ENCODE measurements around the gene CACNA2D3.
"Not testable (repeated sequence)": the region's sequence is repeated elsewhere in the genome, so short reads cannot be mapped to it uniquely, and the experiment has no call there.

Gene CACNA2D3

DNA sequence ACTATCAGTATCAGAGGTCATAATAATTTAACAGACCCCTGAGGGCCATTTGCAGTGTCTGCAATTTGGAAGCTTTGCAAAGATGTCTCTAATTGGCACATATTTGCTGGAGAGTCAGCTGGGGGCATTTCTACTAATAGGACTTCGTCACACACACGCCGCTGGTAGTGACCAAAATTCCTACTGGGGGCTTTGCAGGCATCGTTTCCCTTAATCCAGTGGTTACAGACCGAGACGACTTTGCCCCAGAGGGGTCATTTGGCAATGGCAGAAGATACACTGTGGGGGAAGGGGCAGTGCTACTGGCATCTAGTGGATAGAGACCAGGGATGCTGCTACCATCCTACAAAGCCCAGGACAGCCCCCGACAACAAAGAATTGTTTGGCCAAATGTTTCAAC, 956.5 kb downstream of the CACNA2D3 start:
- DNase-seq (ENCODE audit: low read depth in 2 of 2): no peak

DNA sequence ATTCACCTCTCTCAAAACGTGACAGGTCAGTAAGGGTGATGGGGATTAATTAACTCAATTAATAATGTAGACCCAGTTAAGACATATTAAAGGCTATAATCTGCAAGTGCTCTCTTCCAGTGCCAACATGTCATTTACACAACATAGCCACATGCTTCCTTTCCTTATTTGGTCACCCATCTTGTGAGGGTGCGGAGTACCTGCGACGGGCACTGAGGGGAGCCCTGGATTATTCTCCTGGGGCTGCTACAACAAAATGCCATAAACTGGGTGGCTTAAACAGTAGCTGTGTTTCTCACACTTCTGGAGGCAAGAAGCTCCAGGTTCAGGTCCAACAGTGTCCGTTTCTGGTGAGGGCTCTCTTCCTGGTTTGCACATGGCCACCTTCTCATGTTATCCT, 962.9 kb downstream of the CACNA2D3 start:
- no peak for DNase-seq (ENCODE audit: low read depth in 2 of 2)

DNA sequence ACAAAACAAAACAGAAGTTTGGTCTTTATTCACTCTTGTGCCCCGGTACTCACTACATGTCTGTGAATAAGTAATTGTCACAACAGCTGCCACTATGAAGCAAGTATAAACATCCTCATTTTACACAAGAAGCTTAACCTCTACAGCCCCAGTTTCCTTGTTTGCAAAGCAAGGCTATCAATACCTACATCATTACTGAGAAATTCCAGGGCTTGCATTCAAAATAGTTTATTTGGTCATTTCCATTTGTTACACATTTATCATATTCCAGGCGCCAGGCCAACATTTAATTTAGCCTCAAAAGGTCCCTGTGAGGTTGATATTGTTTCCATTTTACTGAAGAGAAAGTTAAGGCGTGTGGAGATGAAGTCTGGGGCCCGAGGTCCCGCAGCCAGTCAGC, 966.9 kb downstream of the CACNA2D3 start:
- DNase-seq (ENCODE audit: low read depth in 2 of 2): no peak

DNA sequence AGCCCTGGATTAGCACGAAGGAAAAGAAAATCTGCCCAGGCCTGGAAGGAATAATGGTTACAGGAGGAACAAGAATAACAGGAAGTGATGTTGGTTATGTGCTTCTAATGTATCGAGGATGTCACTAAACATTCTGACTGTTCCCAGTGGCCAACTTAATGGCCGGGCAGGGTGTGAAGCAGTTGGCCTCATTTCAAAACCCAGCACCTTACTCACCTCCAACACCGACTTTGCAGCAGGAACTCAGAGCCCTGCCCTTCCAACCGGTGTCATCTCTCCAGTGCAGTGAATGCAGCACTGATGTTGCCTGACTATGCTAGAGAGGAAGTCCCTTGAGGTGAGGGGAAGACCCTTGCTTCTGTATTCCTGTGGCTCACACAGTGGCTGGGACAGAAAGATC, 967.9 kb downstream of the CACNA2D3 start:
- DNase-seq (ENCODE audit: low read depth in 2 of 2): no peak

DNA sequence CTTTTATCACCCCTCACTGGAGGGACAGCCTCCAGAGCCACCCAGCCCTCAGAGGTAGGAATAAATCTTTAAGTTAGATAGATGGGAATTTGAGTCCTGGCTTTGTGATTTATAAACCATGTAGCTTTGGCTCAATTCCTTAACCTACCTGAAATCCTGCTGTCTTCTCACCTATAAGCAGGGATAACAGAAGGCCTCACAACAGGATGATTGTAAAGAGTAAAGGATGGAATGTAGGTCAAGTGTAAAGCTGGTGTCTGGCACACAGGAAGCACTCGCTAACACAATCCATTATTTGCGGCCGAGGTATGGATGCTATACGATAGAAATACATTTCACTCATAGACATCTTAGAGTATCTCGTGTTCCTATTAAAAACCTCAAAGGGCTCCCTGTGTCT, 968.4 kb downstream of the CACNA2D3 start:
- DNase-seq (ENCODE audit: low read depth in 2 of 2): no peak

DNA sequence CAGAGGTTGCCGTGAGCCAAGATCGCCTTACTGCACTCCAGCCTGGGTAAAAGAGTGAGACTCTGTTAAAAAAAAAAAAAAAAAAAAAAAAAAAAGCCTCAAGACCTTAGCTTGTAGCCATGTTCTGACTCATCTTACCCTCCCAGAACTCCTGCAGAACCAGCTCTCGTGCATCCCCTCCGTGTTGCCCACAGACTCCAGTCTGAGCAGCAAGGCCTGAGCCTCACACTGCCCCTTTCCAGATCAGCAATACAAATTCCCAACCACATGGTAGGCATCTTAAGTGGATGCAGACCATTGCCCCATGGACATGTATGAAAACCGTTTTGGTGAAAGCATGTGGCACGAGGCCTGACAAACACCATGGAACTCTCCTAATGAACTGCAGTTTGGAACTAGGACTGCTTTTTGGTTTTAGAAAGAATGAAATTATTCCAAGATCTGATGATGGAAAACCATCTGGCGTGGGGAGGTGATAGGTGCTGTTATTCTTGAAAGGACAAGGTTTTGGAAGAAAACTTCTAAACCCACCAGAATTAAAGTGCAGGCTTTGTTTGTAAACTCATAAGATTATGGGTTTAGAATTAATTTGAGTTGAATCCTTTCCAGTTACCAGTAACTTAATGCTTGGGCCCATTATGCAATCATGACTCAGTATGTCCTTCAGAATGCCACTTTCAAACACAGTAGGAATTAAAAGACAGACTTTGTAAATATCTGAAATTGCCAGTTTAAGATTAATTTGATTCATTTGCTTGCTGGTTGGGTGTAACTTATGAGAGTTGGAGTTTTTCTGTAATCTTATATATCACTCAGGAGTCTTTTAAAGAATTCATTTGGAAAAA, 969.3 kb downstream of the CACNA2D3 start:
- DNase-seq (ENCODE audit: low read depth in 2 of 2): no peak

DNA sequence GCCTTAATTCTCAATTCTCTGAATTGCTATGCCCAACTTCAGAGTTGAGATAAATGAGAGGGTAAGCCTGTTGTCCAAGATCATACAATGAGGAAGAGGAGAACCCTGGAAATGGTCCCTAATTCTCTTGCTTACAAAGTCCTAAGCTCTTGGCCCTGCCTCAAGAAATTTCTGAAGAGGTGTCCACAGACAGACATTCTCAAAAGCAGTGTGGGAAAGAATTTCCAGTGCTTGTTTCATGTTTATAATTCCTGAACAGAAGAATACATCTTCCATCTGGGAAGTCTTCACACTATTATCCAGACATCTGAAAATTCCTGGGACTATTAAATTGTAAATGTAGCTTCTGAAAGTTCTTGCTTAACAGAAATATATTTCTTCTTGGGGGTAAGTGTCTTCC, 972.3 kb downstream of the CACNA2D3 start:
- DNase-seq (ENCODE audit: low read depth in 2 of 2): no peak

DNA sequence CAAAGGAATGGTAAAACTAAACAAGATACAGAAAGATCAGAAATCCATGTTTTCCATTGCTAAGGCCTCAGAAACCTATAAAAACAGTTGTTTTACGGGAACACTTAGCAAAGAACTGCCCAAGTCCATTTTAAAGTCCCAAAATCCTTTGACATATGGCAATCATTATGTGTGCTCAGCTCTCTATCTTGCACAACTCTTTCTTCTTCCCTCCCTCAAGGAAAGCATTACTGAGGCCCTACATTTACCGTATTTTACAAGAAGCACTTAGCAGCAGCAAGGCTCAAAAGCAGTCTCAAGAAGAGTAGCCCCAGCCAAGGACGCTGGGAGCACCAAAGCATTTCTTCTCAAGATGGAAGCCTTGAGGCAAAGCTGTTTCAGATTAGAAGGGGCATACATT, 975.1 kb downstream of the CACNA2D3 start:
- no peak for DNase-seq (ENCODE audit: low read depth in 2 of 2)

DNA sequence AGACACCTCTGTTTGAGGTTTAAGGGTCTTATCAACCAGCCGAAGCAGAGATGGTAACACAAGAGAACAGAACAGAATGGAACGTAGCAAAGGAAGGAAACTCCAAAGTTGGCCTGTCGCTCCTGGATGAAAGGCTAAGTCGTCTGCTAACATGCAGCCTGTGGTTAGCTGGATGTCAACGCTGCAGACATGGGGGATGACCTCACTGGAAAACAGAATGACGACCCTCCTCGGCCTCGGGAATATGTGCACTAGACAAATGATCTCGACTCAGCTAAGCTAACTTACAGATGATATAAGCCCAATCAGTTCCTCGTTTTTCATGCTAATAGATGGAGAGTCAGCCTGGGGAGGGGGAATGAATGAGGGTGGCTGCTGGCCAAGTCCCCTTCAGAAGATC, 983.3 kb downstream of the CACNA2D3 start:
- no peak for DNase-seq (ENCODE audit: low read depth in 2 of 2)

DNA sequence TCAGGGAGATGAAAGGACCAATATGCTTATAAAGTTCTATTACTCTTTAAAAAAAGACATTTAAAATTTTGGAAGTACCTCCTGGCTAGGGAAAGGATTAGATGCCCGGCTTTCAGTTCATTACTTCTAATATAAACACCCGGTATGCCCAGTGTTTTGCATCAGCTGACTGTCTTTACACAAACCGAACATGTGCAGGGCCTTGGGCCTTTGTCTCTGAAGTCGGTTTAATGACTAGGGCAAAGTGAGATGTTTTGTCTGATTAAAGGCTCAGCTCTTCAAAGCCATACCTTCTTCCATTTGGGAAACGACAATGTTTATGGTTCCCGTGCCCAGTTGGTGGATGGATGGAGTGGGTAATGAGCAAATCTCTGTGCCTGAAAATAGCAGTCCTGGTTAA, 984.8 kb downstream of the CACNA2D3 start:
- no peak for DNase-seq (ENCODE audit: low read depth in 2 of 2)

DNA sequence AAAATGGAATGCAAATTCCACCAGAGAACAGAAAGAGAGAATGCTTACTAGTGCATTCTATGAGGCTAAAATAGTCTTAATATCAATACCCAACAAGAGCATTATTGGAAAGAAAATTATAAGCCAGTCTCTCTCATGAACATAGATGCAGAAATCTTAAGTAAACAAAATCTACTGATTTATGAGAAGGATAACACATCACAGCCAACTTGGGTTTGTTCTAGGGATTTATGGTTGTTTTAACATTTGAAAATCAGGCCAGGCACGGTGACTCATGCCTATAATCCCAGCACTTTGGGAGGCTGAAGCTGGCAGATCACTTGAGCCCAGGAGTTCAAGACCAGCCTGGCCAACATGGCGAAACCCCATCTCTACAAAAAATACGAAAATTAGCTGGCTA, 989.6 kb downstream of the CACNA2D3 start:
- DNase-seq (ENCODE audit: low read depth in 2 of 2): not testable (repeated sequence)

DNA sequence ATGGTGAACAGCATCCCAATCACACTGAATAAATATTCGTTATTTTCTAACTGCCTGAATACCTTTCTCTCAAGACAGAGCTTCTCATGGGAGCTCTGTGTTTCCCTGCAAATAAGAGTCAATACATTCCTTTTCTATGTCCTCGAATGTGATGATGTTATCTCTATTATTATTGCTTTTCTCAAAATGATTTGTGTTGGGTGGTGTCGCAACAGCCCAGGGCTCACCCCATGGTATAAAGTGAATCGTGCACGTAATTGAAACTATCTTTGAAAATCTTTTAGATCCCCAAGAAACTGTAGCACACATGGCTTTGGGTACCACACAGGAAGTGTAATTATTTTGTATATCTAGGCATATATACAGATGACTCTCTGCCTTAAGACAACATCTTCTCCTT, 996.1 kb downstream of the CACNA2D3 start:
- DNase-seq (ENCODE audit: low read depth in 2 of 2): no peak

DNA sequence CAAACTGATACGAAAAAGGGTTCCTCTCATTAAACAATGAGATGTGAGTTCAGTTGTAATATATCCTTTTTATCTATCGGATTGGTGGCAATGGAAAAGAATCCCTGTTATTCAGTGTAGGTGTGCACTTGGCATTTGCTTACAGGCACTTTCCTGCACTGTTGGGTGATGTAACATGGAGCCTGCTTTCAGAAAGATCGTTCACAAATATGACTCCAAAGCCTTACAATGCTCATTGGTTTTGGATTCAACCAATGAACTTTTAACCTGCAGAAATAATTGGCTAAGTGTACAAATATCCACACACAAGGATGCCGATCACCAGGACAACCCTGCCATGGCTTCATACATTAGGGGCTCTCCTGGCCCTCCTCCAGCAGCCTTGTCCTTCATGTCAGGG, 996.9 kb downstream of the CACNA2D3 start:
- no peak for DNase-seq (ENCODE audit: low read depth in 2 of 2)

DNA sequence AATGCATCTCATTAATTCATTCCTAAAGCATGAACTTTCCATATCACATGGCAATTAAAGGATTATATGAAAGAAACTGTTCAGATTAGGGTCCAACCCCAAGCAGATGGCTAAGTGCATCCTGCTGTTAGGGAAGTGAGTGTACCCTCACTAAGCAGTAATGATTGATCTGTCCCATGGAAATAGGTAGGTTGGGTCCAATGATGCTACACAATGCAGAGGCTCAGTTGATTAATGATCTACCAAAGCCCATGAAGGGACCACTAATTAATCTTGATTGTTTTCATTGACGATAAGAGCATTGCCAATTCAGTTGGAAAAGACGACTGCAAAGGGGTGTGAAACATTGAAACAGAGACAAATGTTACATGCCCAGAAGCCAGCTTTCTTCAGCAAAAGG, 1000.0 kb downstream of the CACNA2D3 start:
- DNase-seq (ENCODE audit: low read depth in 2 of 2): no peak
